Tibial nerve (tissue), 4 donors: ENCODE measurements around the gene CFDP1. TPM values are rescaled to one million over a fixed set of nuclear protein-coding genes. Genes with fewer than 3 reads are reported as not detected.

ENCODE experiments used
- DNase-seq, 2 donors: peaks; one replicate each; pipeline ENCODE4 v3.0.0-alpha.2; 2019; ENCODE audit warnings: low spot score in 2 of 2
- H3K27ac ChIP-seq, 4 donors: fragments of 200-600 bp; sonication (generic) in 3 of 4; one replicate each; pipeline ENCODE4 v1.5.1; 2017 to 2019; ENCODE audit warnings: mild to moderate bottlenecking in 1 of 4
- H3K27me3 ChIP-seq, 2 donors: fragments of 200-600 bp; sonication (generic) in 1 of 2; one replicate each; pipeline versions ENCODE4 v1.5.1 to v1.6.0; 2017 to 2019
- H3K36me3 ChIP-seq, 3 donors: fragments of 200-600 bp; sonication (generic); one replicate each; pipeline ENCODE4 v1.5.1; 2018 to 2019
- H3K4me1 ChIP-seq, 4 donors: fragments of 200-600 bp; sonication (generic) in 3 of 4; one replicate each; pipeline ENCODE4 v1.5.1; 2017 to 2019
- H3K4me3 ChIP-seq, 4 donors: fragments of 200-600 bp; sonication (generic) in 3 of 4; one replicate each; pipeline ENCODE4 v1.5.1; 2017 to 2019; ENCODE audit warnings: mild to moderate bottlenecking in 1 of 4, moderate library complexity in 1 of 4
- H3K9me3 ChIP-seq, 4 donors: fragments of 200-600 bp; sonication (generic) in 3 of 4; one replicate each; pipeline ENCODE4 v1.5.1; 2017 to 2019
- EP300 ChIP-seq, 2 donors: sonication (generic); formaldehyde crosslinking; IDR thresholded peaks; one replicate each; pipeline ENCODE4 v1.6.1; 2017; ENCODE audit warnings: antibody characterized with exemption in 2 of 2, mild to moderate bottlenecking in 1 of 2
- POLR2A ChIP-seq, 2 donors: fragments of 450-650 bp; IDR thresholded peaks; one replicate each; pipeline ENCODE4 v1.6.1; 2017; ENCODE audit warnings: antibody characterized with exemption in 2 of 2, mild to moderate bottlenecking in 2 of 2, moderate library complexity in 2 of 2
- WGBS, 2 donors: methylation state at CpG; one replicate each; pipeline ENCODE4 v1.1.5; 2018; 5-methylcytosine and 5-hydroxymethylcytosine counted together
- total RNA-seq, 4 donors: library from RNA; depleted of rRNA; stranded (reverse); fragments of >200 nt; gene quantifications; one replicate each; pipeline ENCODE4 v1.1.0, GENCODE V29; 2016
- TF ChIP-seq, protein P1 (sequence below), 5 experiments: fragments of 200-600 bp in 3 of 5; fragments of 450-650 bp in 2 of 5; sonication (generic) in 3 of 5; IDR thresholded peaks; one replicate each; pipeline ENCODE4 v1.5.1; 2016 to 2019; ENCODE audit warnings: antibody characterized with exemption in 5 of 5, mild to moderate bottlenecking in 3 of 5, moderate library complexity in 2 of 5

CFDP1 gene
- total RNA-seq, 4 donors from 2014 or later, result 35.6 to 120 (median 62.4) TPM

DNA sequence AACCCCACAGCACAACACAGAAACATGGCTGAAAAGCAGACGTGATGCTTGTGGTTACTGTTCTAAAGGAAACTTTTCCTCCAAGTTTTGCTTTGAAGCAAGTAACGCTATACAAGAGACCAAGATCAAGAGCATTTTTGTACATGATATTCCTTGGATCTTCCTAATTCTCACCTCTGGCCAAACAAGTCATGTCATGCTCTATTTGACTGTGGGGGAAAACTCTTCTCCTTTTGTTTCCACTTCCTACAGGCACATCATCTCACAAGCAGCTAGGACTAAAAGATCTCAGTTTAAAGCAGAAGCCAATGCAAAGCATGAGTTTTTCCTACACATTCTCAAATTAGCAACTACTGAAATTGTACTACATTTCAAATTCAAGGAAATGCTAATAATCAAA lies 50.7 kb downstream of the CFDP1 start:
- no peaks in the 10 kb centered on the region for H3K36me3 ChIP-seq
- H3K27me3 ChIP-seq, result no peaks in the 10 kb centered on the region
- H3K4me1 ChIP-seq, result peaks cover 0 to 42% (median 14%) of the 10 kb centered on the region in 4 donors
- no peak for DNase-seq
- H3K4me3 ChIP-seq, result no peak overlapping the region
- no peak overlapping the region for H3K27ac ChIP-seq
- WGBS, 2 donors, result 78 to 84% methylated on average over 2 of the region's 2 CpGs
- H3K9me3 ChIP-seq, result no peaks in the 10 kb centered on the region
- no peak for TF ChIP-seq EP300 (IDR thresholded peaks at IDR 0.05)
- TF ChIP-seq, protein P1, sequence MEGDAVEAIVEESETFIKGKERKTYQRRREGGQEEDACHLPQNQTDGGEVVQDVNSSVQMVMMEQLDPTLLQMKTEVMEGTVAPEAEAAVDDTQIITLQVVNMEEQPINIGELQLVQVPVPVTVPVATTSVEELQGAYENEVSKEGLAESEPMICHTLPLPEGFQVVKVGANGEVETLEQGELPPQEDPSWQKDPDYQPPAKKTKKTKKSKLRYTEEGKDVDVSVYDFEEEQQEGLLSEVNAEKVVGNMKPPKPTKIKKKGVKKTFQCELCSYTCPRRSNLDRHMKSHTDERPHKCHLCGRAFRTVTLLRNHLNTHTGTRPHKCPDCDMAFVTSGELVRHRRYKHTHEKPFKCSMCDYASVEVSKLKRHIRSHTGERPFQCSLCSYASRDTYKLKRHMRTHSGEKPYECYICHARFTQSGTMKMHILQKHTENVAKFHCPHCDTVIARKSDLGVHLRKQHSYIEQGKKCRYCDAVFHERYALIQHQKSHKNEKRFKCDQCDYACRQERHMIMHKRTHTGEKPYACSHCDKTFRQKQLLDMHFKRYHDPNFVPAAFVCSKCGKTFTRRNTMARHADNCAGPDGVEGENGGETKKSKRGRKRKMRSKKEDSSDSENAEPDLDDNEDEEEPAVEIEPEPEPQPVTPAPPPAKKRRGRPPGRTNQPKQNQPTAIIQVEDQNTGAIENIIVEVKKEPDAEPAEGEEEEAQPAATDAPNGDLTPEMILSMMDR (IDR thresholded peaks at IDR 0.05), result no peak
- TF ChIP-seq POLR2A (IDR thresholded peaks at IDR 0.05), result no peak

DNA sequence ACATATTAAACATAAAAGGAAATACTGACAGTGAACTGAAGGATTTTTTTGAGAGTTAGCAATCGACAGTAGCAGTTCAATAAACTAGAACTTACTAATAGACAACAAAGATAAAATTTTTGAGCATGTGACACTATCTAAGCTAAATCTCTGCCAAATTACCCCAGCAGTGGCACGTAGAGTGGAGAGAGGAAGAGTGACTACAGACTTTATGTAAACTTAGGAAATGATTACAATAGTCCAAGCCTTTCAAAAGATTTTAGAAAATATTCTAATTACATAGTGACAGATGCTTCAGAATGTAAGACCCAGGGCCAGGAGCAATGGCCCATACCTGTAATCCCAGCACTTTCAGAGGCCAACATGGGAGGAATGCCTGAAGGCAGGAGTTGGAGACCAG lies 52.4 kb downstream of the CFDP1 start:
- H3K4me1 ChIP-seq, result peaks cover 0 to 45% (median 15%) of the 10 kb centered on the region in 4 donors
- peaks cover 0 to 7% (median 0%) of the 10 kb centered on the region in 3 donors for H3K36me3 ChIP-seq
- H3K27ac ChIP-seq, result peak overlapping the region in 2 of 4 donors; percentile 22 to 32
- TF ChIP-seq, protein P1 (IDR thresholded peaks at IDR 0.05), result no peak
- peak in 1 of 2 donors; percentile 20 for TF ChIP-seq EP300 (IDR thresholded peaks at IDR 0.05)
- 40 to 48% methylated on average over 2 of the region's 2 CpGs for WGBS, 2 donors
- H3K9me3 ChIP-seq, result no peaks in the 10 kb centered on the region
- H3K4me3 ChIP-seq, result no peak overlapping the region
- H3K27me3 ChIP-seq, result no peaks in the 10 kb centered on the region
- DNase-seq, result no peak

DNA sequence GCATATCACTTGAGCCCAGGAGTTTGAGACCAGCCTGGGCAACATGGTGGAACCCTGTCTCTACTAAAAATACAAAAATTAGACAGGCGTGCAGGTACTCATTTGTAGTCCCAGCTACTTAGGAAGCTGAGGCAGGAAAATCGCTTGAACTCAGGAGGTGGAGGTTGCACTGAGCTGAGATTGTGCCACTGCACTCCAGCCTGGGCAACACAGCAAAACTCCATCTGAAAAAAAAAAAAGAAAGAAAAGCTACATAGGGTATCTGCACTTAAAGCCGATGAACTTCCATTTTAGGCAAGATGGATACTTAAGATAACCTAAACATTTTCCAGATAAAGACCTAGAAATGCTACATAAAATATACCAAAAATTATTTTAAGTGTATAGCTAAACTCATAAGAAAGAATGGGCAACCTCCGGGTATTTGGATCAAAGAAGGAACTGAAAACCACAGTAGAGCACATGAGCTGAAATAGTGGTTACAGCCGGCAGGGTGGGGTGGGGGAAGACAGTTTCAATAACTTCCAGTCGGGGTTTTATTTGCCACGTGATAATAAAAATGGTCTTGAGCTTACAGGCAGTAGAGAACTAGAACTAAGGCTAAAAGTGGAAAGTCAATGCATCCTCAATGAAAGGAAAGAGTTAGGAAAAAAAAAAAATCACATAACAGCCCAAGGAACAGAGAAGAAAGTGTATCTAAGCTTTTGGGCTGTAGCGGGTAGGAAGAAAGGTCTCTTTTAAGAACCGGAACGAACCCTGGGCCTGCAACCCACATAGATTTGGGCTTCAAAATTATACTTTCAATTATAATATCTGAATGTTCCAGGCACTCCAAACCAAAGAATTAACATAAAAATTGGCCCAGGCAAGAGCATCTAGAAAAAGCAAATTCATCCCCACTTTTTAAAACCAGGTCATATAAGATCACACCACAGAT lies 53.1 kb downstream of the CFDP1 start:
- H3K27me3 ChIP-seq, result no peaks in the 10 kb centered on the region
- TF ChIP-seq, protein P1 (IDR thresholded peaks at IDR 0.05), result no peak
- TF ChIP-seq POLR2A (IDR thresholded peaks at IDR 0.05), result no peak
- TF ChIP-seq EP300 (IDR thresholded peaks at IDR 0.05), result peak in 1 of 2 donors; percentile 18
- H3K36me3 ChIP-seq, result peaks cover 0 to 8% (median 0%) of the 10 kb centered on the region in 3 donors
- DNase-seq, result peak in 1 of 2 donors; percentile 19
- 52 to 54% methylated on average over 10 of the region's 10 CpGs for WGBS, 2 donors
- H3K9me3 ChIP-seq, result no peaks in the 10 kb centered on the region
- peaks cover 0 to 43% (median 15%) of the 10 kb centered on the region in 4 donors for H3K4me1 ChIP-seq
- peak overlapping the region in 2 of 4 donors; percentile 5 to 22 for H3K27ac ChIP-seq
- no peak overlapping the region for H3K4me3 ChIP-seq

DNA sequence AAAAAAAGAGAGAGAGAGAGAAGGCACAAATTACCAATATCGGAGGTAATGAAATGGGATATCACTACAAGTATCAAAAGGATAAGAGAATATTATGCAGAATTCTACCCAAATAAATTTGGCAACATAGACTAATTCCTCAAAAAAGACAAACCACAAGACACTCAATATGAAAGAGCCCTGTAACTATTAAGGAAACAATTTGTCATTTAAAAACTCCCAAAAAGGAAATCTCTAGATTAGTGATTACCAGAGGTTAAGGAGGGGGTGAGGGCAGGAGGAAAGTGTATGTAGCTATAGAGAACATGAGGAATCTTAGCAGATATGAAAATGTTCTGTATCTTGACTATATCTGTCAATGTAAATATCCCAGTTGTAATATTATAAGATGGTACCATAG lies 54.0 kb downstream of the CFDP1 start:
- no peaks in the 10 kb centered on the region for H3K9me3 ChIP-seq
- no peak overlapping the region for H3K4me3 ChIP-seq
- H3K36me3 ChIP-seq, result peaks cover 0 to 8% (median 0%) of the 10 kb centered on the region in 3 donors
- DNase-seq, result no peak
- TF ChIP-seq EP300 (IDR thresholded peaks at IDR 0.05) (no peak), POLR2A (IDR thresholded peaks at IDR 0.05) (no peak)
- TF ChIP-seq, protein P1 (IDR thresholded peaks at IDR 0.05), result no peak
- H3K4me1 ChIP-seq, result peaks cover 0 to 41% (median 15%) of the 10 kb centered on the region in 4 donors
- no peaks in the 10 kb centered on the region for H3K27me3 ChIP-seq
- 89 to 100% methylated on average over 1 of the region's 1 CpG for WGBS, 2 donors
- H3K27ac ChIP-seq, result no peak overlapping the region

DNA sequence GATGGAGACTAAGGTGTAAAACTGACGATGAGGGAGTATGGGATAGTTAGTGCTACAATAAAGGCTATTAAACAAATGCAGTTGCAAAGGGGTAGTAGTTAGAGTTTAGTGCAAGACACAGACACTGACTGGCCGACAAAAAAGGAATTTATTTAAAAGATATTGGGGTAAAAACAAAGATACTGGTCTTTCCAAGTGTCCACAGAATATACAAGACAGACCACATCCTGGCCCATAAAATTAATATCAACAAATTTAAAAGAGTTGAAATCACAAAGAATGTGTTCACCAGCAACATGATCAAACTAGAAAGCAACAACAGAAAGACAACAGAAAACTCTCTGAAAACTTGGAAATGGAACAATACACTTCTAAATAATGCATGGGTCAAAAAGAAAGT lies 54.7 kb downstream of the CFDP1 start:
- H3K27me3 ChIP-seq, result no peaks in the 10 kb centered on the region
- H3K36me3 ChIP-seq, result peaks cover 0 to 8% (median 0%) of the 10 kb centered on the region in 3 donors
- TF ChIP-seq, protein P1 (IDR thresholded peaks at IDR 0.05), result no peak
- TF ChIP-seq EP300 (IDR thresholded peaks at IDR 0.05) (no peak), POLR2A (IDR thresholded peaks at IDR 0.05) (no peak)
- no peak for DNase-seq
- 83 to 91% methylated on average over 2 of the region's 2 CpGs for WGBS, 2 donors
- peaks cover 0 to 41% (median 15%) of the 10 kb centered on the region in 4 donors for H3K4me1 ChIP-seq
- peak overlapping the region in 1 of 4 donors; percentile 45 for H3K27ac ChIP-seq
- H3K4me3 ChIP-seq, result no peak overlapping the region
- no peaks in the 10 kb centered on the region for H3K9me3 ChIP-seq
